A673 (cell line): Measurements from ENCODE around the gene PLCB4. TPM values are rescaled to one million over a fixed set of nuclear protein-coding genes. Genes with fewer than 3 reads are reported as not detected.

Source experiments
- BruUV-seq: library from RNA; stranded (reverse); fragments of 400-500 nt; replicated peaks from 2 replicates; lab custom pipeline; 2021; lab: Mats Ljungman, UMichigan
- CTCF ChIA-PET: fragments of 300-600 bp; sonication (Branson Sonifier 250); formaldehyde crosslinking; loops from one replicate; lab custom pipeline; 2022; ENCODE audit warnings: antibody characterized with exemption; lab: Charles Lee
- POLR2A ChIA-PET: fragments of 300-600 bp; sonication (Branson Sonifier 250); formaldehyde crosslinking; loops from one replicate; lab custom pipeline; 2022; ENCODE audit warnings: antibody characterized with exemption; ENCODE audit not compliant: low non-redundant PET; lab: Charles Lee
- DNase-seq: peaks from one replicate; pipeline ENCODE4 v3.0.0-alpha.2; 2015; ENCODE audit warnings: low spot score
- H3K27ac ChIP-seq: fragments of 200-600 bp; sonication (generic); 2 replicates; pipeline ENCODE4 v1.5.1; 2016; ENCODE audit warnings: mixed run types, low read depth, mild to moderate bottlenecking, mixed read lengths, antibody characterized with exemption, low read length; ENCODE audit not compliant: poor library complexity, severe bottlenecking
- H3K27me3 ChIP-seq: fragments of 200-600 bp; sonication (generic); replicated peaks from 2 replicates; pipeline ENCODE4 v1.6.1; 2017; ENCODE audit warnings: mixed run types, low read depth, mild to moderate bottlenecking, mixed read lengths, antibody characterized with exemption, low read length; ENCODE audit not compliant: insufficient read depth, poor library complexity
- H3K36me3 ChIP-seq: fragments of 200-600 bp; sonication (generic); 2 replicates; pipeline ENCODE4 v1.6.1; 2016; ENCODE audit warnings: mixed run types, mild to moderate bottlenecking, mixed read lengths, antibody characterized with exemption, low read length; ENCODE audit not compliant: insufficient read depth, poor library complexity, severe bottlenecking
- H3K4me1 ChIP-seq: fragments of 200-600 bp; sonication (generic); 2 replicates; pipeline ENCODE4 v1.6.1; 2017; ENCODE audit warnings: mixed run types, mild to moderate bottlenecking, mixed read lengths, antibody characterized with exemption, low read length; ENCODE audit not compliant: insufficient read depth, poor library complexity, severe bottlenecking
- H3K4me3 ChIP-seq: fragments of 200-600 bp; sonication (generic); 2 replicates; pipeline ENCODE4 v1.5.1; 2016; ENCODE audit warnings: low read depth, mixed run types, mild to moderate bottlenecking, mixed read lengths, low read length; ENCODE audit not compliant: poor library complexity, severe bottlenecking
- H3K9me3 ChIP-seq: fragments of 200-600 bp; sonication (generic); 2 replicates; pipeline ENCODE4 v1.6.1; 2016; ENCODE audit warnings: mixed run types, low read depth, mild to moderate bottlenecking, mixed read lengths, antibody characterized with exemption, low read length; ENCODE audit not compliant: poor library complexity, severe bottlenecking
- CTCF ChIP-seq: fragments of 300-800, 200-600 bp; sonication (generic); conservative IDR thresholded peaks from 2 replicates; pipeline ENCODE4 v1.5.1; 2017; ENCODE audit warnings: low read depth, mild to moderate bottlenecking, antibody characterized with exemption, low read length, moderate library complexity, mixed read lengths
- EZH2 ChIP-seq: fragments of 200-600 bp; sonication (generic); IDR thresholded peaks from 2 replicates; pipeline ENCODE4 v1.6.1; 2017; ENCODE audit warnings: borderline replicate concordance, low read depth, mild to moderate bottlenecking, mixed read lengths, antibody characterized with exemption, low read length; ENCODE audit not compliant: poor library complexity, severe bottlenecking
- intact Hi-C: fragments of 100-400 bp; cut with micrococcal nuclease; formaldehyde crosslinking; loops from one replicate; pipeline ENCODE4 v1.10.0; 2022; ENCODE audit not compliant: unreplicated experiment
- total RNA-seq: library from RNA; stranded (reverse); gene quantifications from 2 replicates; pipeline ENCODE4 v1.2.3, GENCODE V29; 2021

The PLCB4 gene
- total RNA-seq, 1 experiment from 2014 or later: 6.2 TPM

GRCh38 chr20:9453201-9453600 is 384.3 kb downstream of the PLCB4 start:
- DNase-seq: no peak
- no peak overlapping the region for H3K27ac ChIP-seq
- H3K36me3 ChIP-seq: no peaks in the 10 kb centered on the region
- no peak for TF ChIP-seq CTCF
- no peak for TF ChIP-seq EZH2
- H3K4me3 ChIP-seq: no peak overlapping the region
- BruUV-seq: no TSS peak
- intact Hi-C loops: no loop called here
- H3K9me3 ChIP-seq: no peaks in the 10 kb centered on the region
- ChIA-PET CTCF (no interaction called here), POLR2A (no interaction called here)
- no peaks in the 10 kb centered on the region for H3K4me1 ChIP-seq
- H3K27me3 ChIP-seq: no peaks in the 10 kb centered on the region

GRCh38 chr20:9454791-9455190 is 385.9 kb downstream of the PLCB4 start:
- Histone ChIP-seq H3K27ac (no peak overlapping the region), H3K9me3 (no peaks in the 10 kb centered on the region), H3K4me3 (no peak overlapping the region), H3K4me1 (no peaks in the 10 kb centered on the region), H3K27me3 (no peaks in the 10 kb centered on the region), H3K36me3 (no peaks in the 10 kb centered on the region)
- ChIA-PET CTCF (no interaction called here), POLR2A (no interaction called here)
- BruUV-seq: no TSS peak
- DNase-seq: no peak
- no peak for TF ChIP-seq EZH2
- no peak for TF ChIP-seq CTCF
- intact Hi-C loops: no loop called here

GRCh38 chr20:9457136-9457535 is 388.2 kb downstream of the PLCB4 start:
- no peak overlapping the region for H3K4me3 ChIP-seq
- H3K27ac ChIP-seq: no peak overlapping the region
- H3K9me3 ChIP-seq: no peaks in the 10 kb centered on the region
- ChIA-PET CTCF (no interaction called here), POLR2A (no interaction called here)
- no peak for DNase-seq
- no TSS peak for BruUV-seq
- H3K4me1 ChIP-seq: no peaks in the 10 kb centered on the region
- no peak for TF ChIP-seq CTCF
- no peak for TF ChIP-seq EZH2
- no peaks in the 10 kb centered on the region for H3K36me3 ChIP-seq
- intact Hi-C loops: no loop called here
- no peaks in the 10 kb centered on the region for H3K27me3 ChIP-seq
